ENCODE results near the gene DNA2.
"Not testable (repeated sequence)": the region's sequence is repeated elsewhere in the genome, so short reads cannot be mapped to it uniquely, and the experiment has no call there.

Gene DNA2

GRCh38 chr10:68471586-68472408 is at the start of gene DNA2:
TSS of gene DNA2 (minus strand) at chr10:68471973. CDS start at chr10:68471864, 109 bp downstream.
- no peak for FAIRE-seq

GRCh38 chr10:68518609-68519008 is 46.8 kb upstream of the DNA2 start:
- FAIRE-seq, result not testable (repeated sequence)

GRCh38 chr10:68517188-68517587 is 45.4 kb upstream of the DNA2 start:
- FAIRE-seq, result no peak

GRCh38 chr10:68516766-68517165 is 45.0 kb upstream of the DNA2 start:
- FAIRE-seq, result no peak

- not testable (repeated sequence) for FAIRE-seq
Observed at GRCh38 chr10:68516216-68516615, 44.4 kb upstream of the DNA2 start.

GRCh38 chr10:68508090-68508489 is 36.3 kb upstream of the DNA2 start:
- no peak for FAIRE-seq

- peak; percentile 75 for FAIRE-seq
Observed at GRCh38 chr10:68506411-68506810, 34.6 kb upstream of the DNA2 start.

GRCh38 chr10:68502846-68503245 is 31.1 kb upstream of the DNA2 start:
- no peak for FAIRE-seq

- FAIRE-seq, result no peak
Observed at GRCh38 chr10:68501691-68502090, 29.9 kb upstream of the DNA2 start.

- FAIRE-seq, result no peak
Observed at GRCh38 chr10:68499544-68499943, 27.8 kb upstream of the DNA2 start.

GRCh38 chr10:68496072-68496471 is 24.3 kb upstream of the DNA2 start:
- FAIRE-seq, result no peak

- no peak for FAIRE-seq
Observed at GRCh38 chr10:68492118-68492517, 20.3 kb upstream of the DNA2 start.

GRCh38 chr10:68489919-68490318 is 18.1 kb upstream of the DNA2 start:
- no peak for FAIRE-seq

- no peak for FAIRE-seq
Observed at GRCh38 chr10:68474021-68474420, 2.2 kb upstream of the DNA2 start.

GRCh38 chr10:68471063-68471585 is 649 bp downstream of the DNA2 start:
- FAIRE-seq, result no peak

GRCh38 chr10:68470300-68470699 is 1.5 kb downstream of the DNA2 start:
- FAIRE-seq, result no peak

- no peak for FAIRE-seq
Observed at GRCh38 chr10:68469838-68470237, 1.9 kb downstream of the DNA2 start.

- not testable (repeated sequence) for FAIRE-seq
Observed at GRCh38 chr10:68464729-68465128, 7.0 kb downstream of the DNA2 start.

- FAIRE-seq, result no peak
Observed at GRCh38 chr10:68463365-68464093, 8.2 kb downstream of the DNA2 start.

- no peak for FAIRE-seq
Observed at GRCh38 chr10:68462536-68462935, 9.2 kb downstream of the DNA2 start.

- no peak for FAIRE-seq
Observed at GRCh38 chr10:68461032-68461431, 10.7 kb downstream of the DNA2 start.

- not testable (repeated sequence) for FAIRE-seq
Observed at GRCh38 chr10:68449698-68450097, 22.1 kb downstream of the DNA2 start.

- FAIRE-seq, result no peak
Observed at GRCh38 chr10:68446179-68446578, 25.6 kb downstream of the DNA2 start.

- FAIRE-seq, result no peak
Observed at GRCh38 chr10:68442971-68443370, 28.8 kb downstream of the DNA2 start.
